Measurements from ENCODE around the gene NDP.

- no peak for TF ChIP-seq GATA3 (IDR thresholded peaks at IDR 0.05; ENCODE audit: low read depth, low read length)
- TF ChIP-seq GATA2 (IDR thresholded peaks at IDR 0.05; ENCODE audit: low read depth, low read length), result no peak
Measured at GRCh38 chrX:43998374-43998773, 25.2 kb upstream of the NDP start.

Data from SH-SY5Y (cell line).